Measurements from ENCODE around the gene ATP5F1D.
"Not testable (repeated sequence)": the region's sequence is repeated elsewhere in the genome, so short reads cannot be mapped to it uniquely, and the experiment has no call there.

ATP5F1D gene
- total RNA-seq: 13.5 to 17.8 reads per million in 2 donors

DNA sequence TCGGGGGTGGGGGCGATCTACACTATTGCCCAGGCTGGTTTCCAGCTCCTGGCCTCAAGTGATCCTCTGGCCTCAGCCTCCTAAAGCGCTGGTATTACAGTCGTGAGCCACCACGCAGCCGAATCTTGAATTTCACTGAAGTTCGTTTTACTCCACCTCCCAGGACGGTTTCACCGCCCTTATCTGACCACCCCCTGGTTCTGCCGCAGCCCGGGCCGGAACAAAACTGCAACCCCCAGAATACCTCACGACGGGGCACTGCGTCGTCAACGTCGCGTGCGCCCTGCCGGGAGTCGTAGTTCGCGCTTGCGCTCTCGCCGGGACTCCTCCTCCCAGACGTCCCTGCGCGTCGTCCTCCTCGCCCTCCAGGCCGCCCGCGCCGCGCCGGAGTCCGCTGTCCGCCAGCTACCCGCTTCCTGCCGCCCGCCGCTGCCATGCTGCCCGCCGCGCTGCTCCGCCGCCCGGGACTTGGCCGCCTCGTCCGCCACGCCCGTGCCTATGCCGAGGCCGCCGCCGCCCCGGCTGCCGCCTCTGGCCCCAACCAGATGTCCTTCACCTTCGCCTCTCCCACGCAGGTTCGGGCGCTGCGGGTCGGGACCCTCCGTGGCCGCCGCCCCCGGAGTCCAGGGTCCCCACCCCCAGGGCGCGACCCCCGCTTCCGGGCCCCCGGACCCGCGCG is at the start of gene ATP5F1D:
ATP5F1D (plus strand) TSS at position 335 of the 679 bp plus-strand sequence; CDS start at position 435, 100 bp downstream.
- peak; percentile 74 to 96 (median 87) for DNase-seq

DNA sequence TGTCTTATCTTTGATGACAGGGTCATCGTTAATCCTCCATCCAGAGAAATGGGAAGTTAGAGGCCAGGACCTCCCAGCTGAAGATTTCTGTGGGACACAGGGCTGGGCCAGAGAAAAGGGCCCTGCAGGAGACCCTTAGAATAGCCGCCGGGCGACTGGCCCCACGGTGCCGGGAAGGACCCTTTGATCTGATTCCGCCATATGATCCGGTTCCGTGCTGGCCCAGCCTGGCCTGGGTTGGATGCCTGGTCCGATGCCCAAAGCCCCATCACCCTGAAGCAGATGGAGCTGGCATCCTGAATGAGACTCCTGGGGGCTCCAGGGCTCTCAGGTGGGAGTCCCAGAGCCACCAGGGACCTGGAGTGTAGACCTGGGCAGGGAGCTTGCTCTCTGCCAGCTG is 42.0 kb upstream of the ATP5F1D start:
- DNase-seq: no peak

GRCh38 chr19:1200614-1201013 is 40.9 kb upstream of the ATP5F1D start:
- DNase-seq: not testable (repeated sequence)

GRCh38 chr19:1205114-1206099 is 36.1 kb upstream of the ATP5F1D start, which contains the start of gene STK11:
Gene STK11, plus strand, starts transcription at chr19:1205778. Its CDS starts 1,136 bp downstream, at chr19:1206914.
- peak; percentile 98 to 99 (median 99) for DNase-seq

DNA sequence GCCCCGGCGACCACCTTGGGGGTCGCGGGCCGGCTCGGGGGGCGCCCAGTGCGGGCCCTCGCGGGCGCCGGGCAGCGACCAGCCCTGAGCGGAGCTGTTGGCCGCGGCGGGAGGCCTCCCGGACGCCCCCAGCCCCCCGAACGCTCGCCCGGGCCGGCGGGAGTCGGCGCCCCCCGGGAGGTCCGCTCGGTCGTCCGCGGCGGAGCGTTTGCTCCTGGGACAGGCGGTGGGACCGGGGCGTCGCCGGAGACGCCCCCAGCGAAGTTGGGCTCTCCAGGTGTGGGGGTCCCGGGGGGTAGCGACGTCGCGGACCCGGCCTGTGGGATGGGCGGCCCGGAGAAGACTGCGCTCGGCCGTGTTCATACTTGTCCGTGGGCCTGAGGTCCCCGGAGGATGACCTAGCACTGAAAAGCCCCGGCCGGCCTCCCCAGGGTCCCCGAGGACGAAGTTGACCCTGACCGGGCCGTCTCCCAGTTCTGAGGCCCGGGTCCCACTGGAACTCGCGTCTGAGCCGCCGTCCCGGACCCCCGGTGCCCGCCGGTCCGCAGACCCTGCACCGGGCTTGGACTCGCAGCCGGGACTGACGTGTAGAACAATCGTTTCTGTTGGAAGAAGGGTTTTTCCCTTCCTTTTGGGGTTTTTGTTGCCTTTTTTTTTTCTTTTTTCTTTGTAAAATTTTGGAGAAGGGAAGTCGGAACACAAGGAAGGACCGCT is 35.2 kb upstream of the ATP5F1D start:
- no peak for DNase-seq

GRCh38 chr19:1206864-1207450 is 34.6 kb upstream of the ATP5F1D start:
- DNase-seq: peak in 3 of 5 experiments; percentile 15 to 59 (median 19)

- DNase-seq: not testable (repeated sequence)
Measured at GRCh38 chr19:1208830-1209229, 32.7 kb upstream of the ATP5F1D start.

GRCh38 chr19:1210227-1210538 is 31.4 kb upstream of the ATP5F1D start:
- no peak for DNase-seq

GRCh38 chr19:1211494-1212234 is 29.9 kb upstream of the ATP5F1D start:
- DNase-seq: no peak

GRCh38 chr19:1213391-1214286 is 27.9 kb upstream of the ATP5F1D start:
- DNase-seq: peak in 4 of 5 experiments; percentile 24 to 83 (median 44)

GRCh38 chr19:1214299-1214861 is 27.2 kb upstream of the ATP5F1D start:
- DNase-seq: no peak

- DNase-seq: no peak
Measured at GRCh38 chr19:1214862-1215731, 26.5 kb upstream of the ATP5F1D start.

DNA sequence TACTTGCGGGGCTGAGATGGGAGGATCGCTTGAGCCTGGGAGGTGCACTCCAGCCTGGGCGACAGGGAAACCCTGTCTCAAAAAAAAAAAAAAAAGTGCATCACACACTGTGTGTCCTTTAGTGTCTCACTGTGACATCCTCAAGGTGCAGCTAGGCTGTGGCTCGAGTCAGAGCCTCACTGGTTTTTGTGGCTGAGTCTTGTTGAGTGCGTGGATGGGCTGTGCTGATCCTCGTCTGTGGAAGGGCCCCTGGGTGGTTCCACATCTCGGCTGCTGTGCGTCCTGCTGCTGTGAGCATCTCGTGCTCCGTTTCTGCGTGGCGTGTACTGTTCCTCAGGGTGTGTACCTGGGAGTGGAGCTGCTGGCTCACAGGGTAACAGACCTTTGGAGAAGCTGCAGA is 24.8 kb upstream of the ATP5F1D start:
- DNase-seq: no peak

DNA sequence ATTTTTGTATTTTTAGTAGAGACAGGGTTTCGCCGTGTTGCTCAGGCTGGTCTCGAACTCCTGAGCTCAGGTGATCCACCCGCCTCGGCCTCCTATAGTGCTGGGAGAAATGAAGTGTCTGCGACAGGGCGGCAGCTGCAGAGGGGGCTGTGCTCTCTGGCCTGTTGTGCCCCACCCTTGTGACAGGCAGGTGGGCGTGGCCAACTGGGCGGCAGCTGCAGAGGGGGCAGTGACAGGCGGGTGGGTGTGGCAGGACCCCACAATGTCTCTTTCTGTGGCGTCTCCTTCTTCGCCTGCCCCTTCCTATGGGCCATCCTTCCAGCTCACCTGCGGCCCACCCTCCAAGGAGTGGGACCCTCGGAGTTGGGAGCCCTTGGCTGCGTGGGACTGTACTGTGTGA is 24.2 kb upstream of the ATP5F1D start:
- no peak for DNase-seq

DNA sequence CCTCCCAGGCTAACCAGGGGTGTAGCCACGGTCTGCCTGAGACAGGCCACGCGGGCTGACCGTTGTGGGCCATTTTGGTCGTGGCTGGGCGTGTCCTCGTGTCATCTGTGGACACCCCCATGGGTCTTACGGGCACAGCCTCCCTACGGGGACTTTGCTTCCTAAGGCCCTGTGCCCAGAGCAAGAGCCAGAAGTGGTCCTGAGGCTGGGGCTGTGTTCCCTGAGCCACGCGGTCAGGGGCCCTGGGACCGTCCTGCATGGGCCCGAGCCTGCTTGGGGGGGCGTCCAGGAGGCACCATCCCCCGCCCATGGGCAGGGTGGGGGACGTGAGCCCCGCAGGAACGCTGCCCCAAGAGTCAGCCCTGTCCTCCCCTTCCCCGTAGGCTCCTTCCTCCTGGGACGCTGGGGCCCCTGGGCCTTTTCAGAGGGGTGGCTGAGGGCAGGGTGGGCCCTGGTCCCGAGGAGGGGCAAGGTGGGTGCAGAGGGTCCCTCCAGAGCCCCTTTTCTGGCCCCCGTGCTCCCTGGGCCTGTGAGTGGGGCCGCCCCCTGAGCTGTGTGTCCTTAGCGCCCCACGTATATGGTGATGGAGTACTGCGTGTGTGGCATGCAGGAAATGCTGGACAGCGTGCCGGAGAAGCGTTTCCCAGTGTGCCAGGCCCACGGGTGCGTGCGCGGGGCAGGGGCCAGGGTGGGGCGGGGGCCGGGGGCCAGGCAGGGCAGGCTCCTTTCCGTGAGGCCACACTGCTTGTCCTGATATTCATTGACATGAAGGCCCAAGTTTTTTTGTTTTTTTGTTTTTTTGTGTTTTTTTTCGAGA is 22.6 kb upstream of the ATP5F1D start:
- no peak for DNase-seq

DNA sequence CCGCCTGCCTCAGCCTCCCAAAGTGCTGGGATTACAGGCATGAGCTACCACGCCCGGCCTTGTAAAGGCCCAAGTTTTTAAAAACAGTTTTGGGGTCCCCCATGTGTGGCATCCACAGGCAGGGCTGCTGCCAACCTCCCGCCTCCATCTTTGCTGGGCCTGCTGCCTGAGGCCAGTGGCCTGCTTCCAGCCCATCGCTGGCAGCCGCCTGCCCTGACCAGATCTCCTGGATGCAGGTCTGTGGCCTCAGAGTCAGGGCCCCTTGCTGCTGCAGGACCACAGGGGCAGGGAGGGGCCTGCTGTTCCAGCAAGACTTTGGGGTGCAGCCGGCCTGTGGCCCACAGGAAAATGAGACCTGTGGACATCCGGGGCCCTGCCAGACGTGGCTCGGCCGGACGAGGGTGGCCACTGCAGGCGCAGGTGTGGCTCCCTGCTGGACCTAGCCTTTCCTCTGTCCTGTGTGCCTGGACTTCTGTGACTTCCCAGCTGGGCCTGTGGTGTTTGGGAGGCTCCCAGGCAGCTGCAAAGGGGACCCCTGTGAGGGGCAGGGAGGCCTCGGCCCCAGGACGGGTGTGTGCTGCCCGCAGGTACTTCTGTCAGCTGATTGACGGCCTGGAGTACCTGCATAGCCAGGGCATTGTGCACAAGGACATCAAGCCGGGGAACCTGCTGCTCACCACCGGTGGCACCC is 21.6 kb upstream of the ATP5F1D start:
- no peak for DNase-seq

DNA sequence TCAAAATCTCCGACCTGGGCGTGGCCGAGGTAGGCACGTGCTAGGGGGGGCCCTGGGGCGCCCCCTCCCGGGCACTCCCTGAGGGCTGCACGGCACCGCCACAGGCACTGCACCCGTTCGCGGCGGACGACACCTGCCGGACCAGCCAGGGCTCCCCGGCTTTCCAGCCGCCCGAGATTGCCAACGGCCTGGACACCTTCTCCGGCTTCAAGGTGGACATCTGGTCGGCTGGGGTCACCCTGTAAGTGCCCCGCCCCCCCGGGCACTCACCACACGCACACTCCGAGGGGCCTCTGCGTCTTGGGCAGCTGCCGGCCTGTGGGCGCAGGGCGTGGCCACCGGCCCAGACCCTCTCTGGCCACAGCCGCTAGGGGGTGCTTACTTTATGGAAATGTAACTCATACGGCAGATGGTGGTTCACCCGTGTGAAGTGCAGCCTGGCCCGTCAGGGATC is 21.0 kb upstream of the ATP5F1D start:
- no peak for DNase-seq

All from T-helper 2 cell (primary cell).